Anterior cingulate cortex (tissue), 58 donors: ENCODE measurements around the gene SOX6.
"Not testable (repeated sequence)": the region's sequence is repeated elsewhere in the genome, so short reads cannot be mapped to it uniquely, and the experiment has no call there.

Experiments
- DNase-seq, 58 donors: peaks; one replicate each; lab custom pipeline; 2025; lab: John Stamatoyannopoulos, UW

The SOX6 gene

DNA sequence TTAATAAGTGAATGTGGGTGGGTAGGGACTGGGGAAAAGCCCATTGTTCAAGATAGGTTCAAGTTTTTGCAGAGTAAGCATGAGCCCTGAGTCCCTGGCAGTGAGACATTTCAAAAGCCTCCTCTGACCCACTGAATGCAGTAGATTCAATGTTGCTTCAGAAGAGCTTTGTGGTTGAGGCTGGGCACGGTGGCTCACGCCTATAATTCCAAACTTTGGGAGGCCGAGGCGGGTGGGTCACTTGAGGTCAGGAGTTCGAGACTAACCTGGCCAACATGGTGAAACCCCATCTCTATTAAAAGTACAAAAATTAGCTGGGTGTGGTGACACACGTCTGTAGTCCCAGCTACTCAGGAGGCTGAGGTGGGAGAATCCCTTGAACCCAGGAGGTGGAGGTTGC is 433.6 kb downstream of the SOX6 start:
- not testable (repeated sequence) for DNase-seq

DNA sequence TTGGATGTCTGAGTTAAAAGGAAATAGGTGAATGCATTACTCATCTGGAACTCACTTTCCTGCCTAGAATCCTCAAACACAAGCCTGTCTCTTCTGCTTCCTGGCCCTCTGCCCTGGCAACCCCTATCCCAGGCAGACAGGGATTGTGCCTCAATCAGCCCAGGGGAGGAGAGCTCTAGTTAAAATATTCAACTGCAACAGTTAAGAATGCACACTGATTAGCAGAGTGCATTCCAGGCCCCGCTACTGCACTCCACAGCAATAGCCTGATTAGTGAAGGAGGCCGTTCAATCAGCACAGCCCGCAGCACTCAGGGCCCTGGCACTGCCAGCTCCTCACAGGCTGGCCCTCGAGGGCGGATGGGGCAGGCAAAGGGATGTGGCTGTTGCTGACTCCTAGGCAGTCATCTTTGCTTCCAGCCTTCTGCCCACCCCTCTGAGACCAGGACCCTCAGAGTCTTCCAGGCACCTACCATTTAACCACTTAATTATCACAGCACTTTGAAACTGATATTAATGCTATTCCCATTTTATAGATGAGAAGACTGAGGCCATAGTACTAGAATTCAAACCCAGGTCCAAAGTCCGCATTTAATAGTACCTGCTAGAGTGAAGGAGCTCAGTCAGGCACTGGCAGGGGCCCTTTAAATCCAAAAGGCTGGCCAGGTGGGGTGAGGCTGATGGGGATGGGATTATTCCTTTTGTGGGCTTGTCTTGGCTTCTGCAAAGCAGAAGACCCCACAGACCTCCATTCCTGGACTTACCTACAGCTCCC is 435.3 kb downstream of the SOX6 start:
- peak in 6 of 58 donors; percentile 11 to 25 (median 17) for DNase-seq

DNA sequence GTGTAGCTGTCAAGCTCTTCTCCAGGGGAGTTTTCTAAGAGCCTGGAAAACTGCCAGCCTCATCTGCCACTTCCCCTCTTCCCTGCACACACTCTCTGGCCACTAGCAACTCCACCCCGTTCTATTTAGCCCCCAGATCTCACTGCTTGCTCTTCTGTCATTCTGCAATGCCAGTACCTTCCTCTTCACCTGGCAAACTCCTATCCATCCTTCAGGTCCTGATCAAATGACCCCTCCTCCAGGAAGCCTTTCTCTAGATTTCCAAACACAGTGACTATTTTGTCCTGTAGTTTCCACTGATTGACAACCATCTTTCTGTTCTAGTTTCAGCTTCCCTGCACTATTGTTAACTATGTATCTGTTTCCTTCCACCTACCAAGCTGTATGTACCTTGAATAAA is 437.7 kb downstream of the SOX6 start:
- no peak for DNase-seq

DNA sequence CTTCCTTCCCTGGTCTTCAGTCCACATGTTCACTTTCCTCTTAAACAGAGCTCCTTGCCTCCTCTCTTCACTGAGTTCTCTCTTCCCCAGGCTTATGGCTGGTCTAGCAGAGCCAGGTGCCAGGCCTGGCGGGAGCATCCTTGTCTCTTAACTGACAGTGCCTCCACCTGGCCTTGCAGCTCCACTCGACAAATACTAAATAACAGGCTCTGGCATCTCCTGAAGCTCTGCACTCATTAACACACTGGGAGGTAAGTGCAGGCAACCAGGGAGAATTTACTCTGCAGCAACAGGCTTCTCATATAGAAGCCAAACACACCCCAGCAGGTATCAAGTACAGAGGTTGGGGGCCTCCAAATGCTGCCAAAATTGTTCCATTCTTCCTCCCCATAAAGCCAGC is 438.1 kb downstream of the SOX6 start:
- DNase-seq: no peak
